ENCODE measurements around the gene ERP27. TPM values are rescaled to one million over a fixed set of nuclear protein-coding genes. Genes with fewer than 3 reads are reported as not detected.
A peak's percentile ranks its signal among the peaks of the same experiment; 100 is the strongest.

The ERP27 gene
- total and polyA plus RNA-seq, 2 of the 8 experiments (the other 6 are each of a cell fraction or from before 2014, with no cell fraction given): not detected

GRCh38 chr12:14936224-14936861 is 2.0 kb downstream of the ERP27 start (continued):
- TF ChIP-seq CTCF (IDR thresholded peaks at IDR 0.05; ENCODE audit: control extremely low read depth in 1 of 3, insufficient read depth in 1 of 3, low read depth in 1 of 3, low read length in 3 of 3) (peak; percentile 61 to 87 (median 84)), YY1 (IDR thresholded peaks at IDR 0.05; ENCODE audit: low read depth, low read length) (0 out of 2 replicates have a peak, but pooled peaks have one; percentile 4)

Data from H1 (cell line).